Osteoblast (primary cell): ENCODE data around the gene KCTD19. TPM values are rescaled to one million over a fixed set of nuclear protein-coding genes. Genes with fewer than 3 reads are reported as not detected.
A peak's percentile ranks its signal among the peaks of the same experiment; 100 is the strongest.

Experiments
- DNase-seq: peaks from one replicate; pipeline ENCODE4 v3.0.0; 2011; ENCODE audit warnings: low spot score, mixed read lengths; ENCODE audit not compliant: insufficient read length; ENCODE audit errors: missing footprints
- H2AFZ ChIP-seq: 2 replicates; pipeline ENCODE4 v1.6.0; 2011; ENCODE audit warnings: mild to moderate bottlenecking, low read length
- H3K27ac ChIP-seq: 2 replicates; pipeline ENCODE4 v1.5.1; 2011; ENCODE audit warnings: mild to moderate bottlenecking, low read depth, low read length, moderate library complexity
- H3K27me3 ChIP-seq: 2 replicates; pipeline ENCODE4 v1.6.0; 2012; ENCODE audit warnings: mild to moderate bottlenecking, control low read depth, inconsistent platforms, low read length, moderate library complexity; ENCODE audit not compliant: insufficient read depth
- H3K36me3 ChIP-seq: 2 replicates; pipeline ENCODE4 v1.5.1; 2011; ENCODE audit warnings: mild to moderate bottlenecking, low read length, control low read depth, moderate library complexity; ENCODE audit not compliant: insufficient read depth
- H3K4me1 ChIP-seq: 2 replicates; pipeline ENCODE4 v1.5.1; 2011; ENCODE audit warnings: mild to moderate bottlenecking, low read length, control low read depth, moderate library complexity; ENCODE audit not compliant: insufficient read depth
- H3K4me2 ChIP-seq: 2 replicates; pipeline ENCODE4 v1.6.0; 2011; ENCODE audit warnings: mild to moderate bottlenecking, low read length; ENCODE audit not compliant: insufficient read depth
- H3K4me3 ChIP-seq: fragments of 200-600 bp; sonication (generic); 3 replicates; pipeline ENCODE4 v1.5.1; 2012; ENCODE audit warnings: mild to moderate bottlenecking, low read length, inconsistent platforms; ENCODE audit not compliant: insufficient read depth
- H3K79me2 ChIP-seq: 2 replicates; pipeline ENCODE4 v1.6.0; 2012; ENCODE audit warnings: mild to moderate bottlenecking, low read length, control low read depth, inconsistent platforms; ENCODE audit not compliant: insufficient read depth
- H3K9me3 ChIP-seq: 2 replicates; pipeline ENCODE4 v1.5.1; 2011; ENCODE audit warnings: low read depth, low read length, control low read depth
- H4K20me1 ChIP-seq: 2 replicates; pipeline ENCODE4 v1.6.0; 2012; ENCODE audit warnings: mild to moderate bottlenecking, low read length, control low read depth; ENCODE audit not compliant: insufficient read depth
- CTCF ChIP-seq: IDR thresholded peaks from 2 replicates; pipeline ENCODE4 v1.5.1; 2011; ENCODE audit warnings: mild to moderate bottlenecking, low read depth, low read length, moderate library complexity; ENCODE audit errors: extremely low read depth
- total RNA-seq: library from RNA; depleted of rRNA; stranded (reverse); fragments of >200 nt; gene quantifications from 2 replicates; pipeline ENCODE4 v1.2.3, GENCODE V29; 2012

The KCTD19 gene
- total RNA-seq, 1 donor: not detected

- Histone ChIP-seq H3K79me2 (no peaks in the 10 kb centered on the region), H3K4me3 (no peak overlapping the region), H4K20me1 (no peaks in the 10 kb centered on the region), H3K4me1 (peaks cover 13% of the 10 kb centered on the region), H3K36me3 (no peaks in the 10 kb centered on the region), H3K9me3 (no peaks in the 10 kb centered on the region), H3K27ac (no peak overlapping the region), H2AFZ (no peak overlapping the region), H3K27me3 (no peaks in the 10 kb centered on the region), H3K4me2 (no peak overlapping the region)
- peak; percentile 3 for DNase-seq
- TF ChIP-seq CTCF: no peak
Observed at GRCh38 chr16:67298277-67298676, 28.3 kb downstream of the KCTD19 start.

- Histone ChIP-seq H2AFZ (no peak overlapping the region), H3K4me2 (no peak overlapping the region), H3K4me1 (peaks cover 13% of the 10 kb centered on the region)
Observed at GRCh38 chr16:67296420-67296819, 30.1 kb downstream of the KCTD19 start.

GRCh38 chr16:67294938-67295361, 31.6 kb downstream of the KCTD19 start:
- no peaks in the 10 kb centered on the region for H4K20me1 ChIP-seq
- no peak overlapping the region for H2AFZ ChIP-seq
- no peak for TF ChIP-seq CTCF
- no peaks in the 10 kb centered on the region for H3K79me2 ChIP-seq
- H3K9me3 ChIP-seq: no peaks in the 10 kb centered on the region
- no peaks in the 10 kb centered on the region for H3K27me3 ChIP-seq
- peaks cover 13% of the 10 kb centered on the region for H3K4me1 ChIP-seq
- peak; percentile 81 for DNase-seq
- no peak overlapping the region for H3K4me2 ChIP-seq
- no peak overlapping the region for H3K4me3 ChIP-seq
- H3K36me3 ChIP-seq: no peaks in the 10 kb centered on the region
- no peak overlapping the region for H3K27ac ChIP-seq

More at GRCh38 chr16:67296420-67296819, 30.1 kb downstream of the KCTD19 start:
- Histone ChIP-seq H3K79me2 (no peaks in the 10 kb centered on the region), H3K36me3 (no peaks in the 10 kb centered on the region), H3K4me3 (no peak overlapping the region), H3K9me3 (no peaks in the 10 kb centered on the region), H3K27me3 (no peaks in the 10 kb centered on the region), H4K20me1 (no peaks in the 10 kb centered on the region), H3K27ac (no peak overlapping the region)
- peak; percentile 94 for DNase-seq
- no peak for TF ChIP-seq CTCF

- Histone ChIP-seq H2AFZ (no peak overlapping the region), H3K9me3 (no peaks in the 10 kb centered on the region), H3K4me3 (no peak overlapping the region), H4K20me1 (no peaks in the 10 kb centered on the region), H3K27me3 (no peaks in the 10 kb centered on the region), H3K4me1 (peaks cover 13% of the 10 kb centered on the region), H3K79me2 (no peaks in the 10 kb centered on the region), H3K27ac (no peak overlapping the region), H3K36me3 (no peaks in the 10 kb centered on the region), H3K4me2 (no peak overlapping the region)
- no peak for TF ChIP-seq CTCF
- peak; percentile 63 for DNase-seq
Observed at GRCh38 chr16:67294171-67294757, 32.3 kb downstream of the KCTD19 start.
